ENCODE data around the gene NCF1.
"Not testable (repeated sequence)": the region's sequence is repeated elsewhere in the genome, so short reads cannot be mapped to it uniquely, and the experiment has no call there.

- TF ChIP-seq CTCF (IDR thresholded peaks at IDR 0.05); PREB (CRISPR knock-in tag; IDR thresholded peaks at IDR 0.05; ENCODE audit: borderline replicate concordance); ELF4 (CRISPR knock-in tag; IDR thresholded peaks at IDR 0.05; ENCODE audit: low read depth); NR1H2 (CRISPR knock-in tag; IDR thresholded peaks at IDR 0.05); IRF2 (CRISPR knock-in tag; IDR thresholded peaks at IDR 0.05; ENCODE audit: borderline replicate concordance, low read depth); USF2 (CRISPR knock-in tag; IDR thresholded peaks at IDR 0.05); FOXJ3 (CRISPR knock-in tag; IDR thresholded peaks at IDR 0.05; ENCODE audit: borderline replicate concordance); E2F4 (CRISPR knock-in tag; IDR thresholded peaks at IDR 0.05; ENCODE audit: borderline replicate concordance, low read depth); ESRRA (CRISPR knock-in tag; IDR thresholded peaks at IDR 0.05; ENCODE audit: borderline replicate concordance); FOXP4 (CRISPR knock-in tag; IDR thresholded peaks at IDR 0.05); GABPB1 (CRISPR knock-in tag; IDR thresholded peaks at IDR 0.05): not testable (repeated sequence)
Observed at GRCh38 chr7:74779053-74779452, 5.2 kb downstream of the NCF1 start.
